CD4-positive, alpha-beta T cell treated with Interleukin-17A for 4 hours (primary cell): ENCODE measurements around the gene HNRNPA2B1.
"Not testable (repeated sequence)": the region's sequence is repeated elsewhere in the genome, so short reads cannot be mapped to it uniquely, and the experiment has no call there.

Experiments
- DNase-seq: peaks from one replicate; pipeline ENCODE4 v3.0.0-alpha.2; 2020; ENCODE audit warnings: mixed read lengths

Gene HNRNPA2B1

DNA sequence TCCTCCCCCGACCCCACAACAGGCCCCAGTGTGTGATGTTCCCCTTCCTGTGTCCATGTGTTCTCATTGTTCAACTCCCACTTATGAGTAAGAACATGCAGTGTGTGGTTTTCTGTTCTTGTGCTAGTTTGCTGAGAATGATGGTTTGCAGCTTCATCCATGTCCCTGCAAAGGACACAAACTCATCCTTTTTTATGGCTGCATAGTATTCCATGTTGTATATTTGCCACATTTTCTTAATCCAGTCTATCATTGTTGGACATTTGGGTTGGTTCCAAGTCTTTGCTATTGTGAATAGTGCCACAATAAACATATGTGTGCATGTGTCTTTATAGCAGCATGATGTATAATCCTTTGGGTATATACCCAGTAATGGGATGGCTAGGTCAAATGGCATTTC lies 36.7 kb downstream of the HNRNPA2B1 start:
- not testable (repeated sequence) for DNase-seq

GRCh38 chr7:26162431-26162830 lies 38.1 kb downstream of the HNRNPA2B1 start:
- no peak for DNase-seq

- DNase-seq: no peak
These were observed 39.6 kb downstream of the HNRNPA2B1 start for GRCh38 chr7:26160896-26161295.

DNA sequence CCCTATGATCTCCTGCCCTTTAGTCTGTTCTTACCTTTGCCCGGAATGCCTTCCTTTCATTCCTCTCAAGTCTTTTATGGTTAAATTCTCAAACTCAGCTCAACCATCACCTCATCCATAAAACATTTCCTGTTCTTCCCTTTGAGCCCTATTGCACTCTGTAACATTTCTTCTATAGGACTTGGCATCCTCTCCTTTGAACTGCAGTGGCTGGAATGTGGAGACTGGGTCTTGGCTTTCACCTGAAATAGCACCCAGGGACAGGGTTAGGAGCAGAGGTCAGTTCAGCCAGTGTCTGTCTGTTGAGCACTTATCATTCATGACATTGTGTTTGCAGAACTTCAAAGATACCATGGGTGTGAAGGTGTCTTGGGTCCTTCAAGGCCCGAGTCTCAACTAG lies 41.3 kb downstream of the HNRNPA2B1 start:
- no peak for DNase-seq

- DNase-seq: no peak
These were observed 42.9 kb downstream of the HNRNPA2B1 start for GRCh38 chr7:26157520-26158105.

GRCh38 chr7:26156451-26157420 lies 43.8 kb downstream of the HNRNPA2B1 start:
- DNase-seq: peak; percentile 48

- DNase-seq: no peak
These were observed 44.8 kb downstream of the HNRNPA2B1 start for GRCh38 chr7:26155531-26156375.

DNA sequence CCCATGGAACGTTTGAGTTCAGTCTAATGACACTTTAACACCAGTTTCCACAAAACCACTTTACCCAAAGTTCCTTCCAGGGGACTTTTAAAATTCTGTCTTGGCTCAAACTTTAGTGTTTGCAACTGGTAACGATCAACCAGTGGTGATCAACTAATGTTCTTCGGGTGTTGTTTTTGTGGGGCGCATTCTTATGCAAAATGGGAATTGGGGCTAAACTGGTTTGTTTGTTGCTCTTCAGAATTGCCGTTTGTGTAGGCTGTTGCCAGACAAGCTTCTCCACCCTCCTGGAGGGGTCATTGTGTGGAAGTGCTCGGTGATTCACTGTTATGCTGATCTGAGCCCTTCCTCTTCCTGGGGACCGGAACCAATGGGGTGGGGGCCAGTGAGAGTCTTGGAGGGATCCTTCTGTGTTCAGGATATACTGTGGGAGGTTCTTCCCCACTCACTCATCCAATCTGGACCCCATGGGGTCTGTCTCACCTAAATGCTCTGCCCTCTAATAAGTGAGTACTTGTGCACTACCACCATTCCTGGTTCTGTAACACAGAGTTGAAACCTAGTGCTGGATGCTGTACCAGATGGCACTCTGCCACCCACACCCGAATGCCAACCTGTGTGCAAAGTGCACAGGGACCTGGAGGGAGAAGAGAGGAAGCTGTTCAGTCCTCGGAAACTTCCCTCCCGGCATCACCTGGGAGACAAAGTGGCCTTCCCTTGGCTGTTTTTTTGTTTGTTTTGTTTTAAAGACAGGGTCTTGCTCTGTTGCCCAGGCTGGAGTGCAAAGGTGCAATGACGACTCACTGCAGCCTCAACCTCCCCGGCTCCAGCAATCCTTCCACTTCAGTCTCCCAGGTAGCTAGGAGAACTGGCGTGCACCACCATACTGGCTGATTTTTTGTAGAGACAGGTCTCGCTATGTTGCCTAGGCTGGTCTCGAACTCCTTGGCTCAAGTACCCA lies 46.4 kb downstream of the HNRNPA2B1 start:
- peak; percentile 43 for DNase-seq

GRCh38 chr7:26153241-26153822 lies 47.2 kb downstream of the HNRNPA2B1 start:
- peak; percentile 12 for DNase-seq

DNA sequence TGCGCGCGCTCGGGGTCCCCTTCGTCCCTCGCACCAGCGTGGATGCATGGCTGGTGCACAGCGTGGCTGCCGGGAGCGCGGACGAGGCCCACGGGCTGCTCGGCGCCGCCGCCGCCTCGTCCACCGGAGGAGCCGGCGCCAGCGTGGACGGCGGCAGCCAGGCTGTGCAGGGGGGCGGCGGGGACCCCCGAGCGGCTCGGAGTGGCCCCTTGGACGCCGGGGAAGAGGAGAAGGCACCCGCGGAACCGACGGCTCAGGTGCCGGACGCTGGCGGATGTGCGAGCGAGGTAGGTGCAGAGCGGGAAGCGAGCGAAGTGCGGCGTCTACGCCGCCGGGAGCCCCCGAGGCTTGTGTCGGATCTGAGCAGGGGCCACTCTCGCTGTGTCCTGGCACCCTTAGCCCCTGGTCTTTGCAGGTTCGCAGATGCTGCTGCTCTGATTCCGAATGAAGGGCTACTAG lies 47.7 kb downstream of the HNRNPA2B1 start:
- DNase-seq: peak; percentile 62

- peak; percentile 91 for DNase-seq
These were observed 48.4 kb downstream of the HNRNPA2B1 start, which contains the start of gene NFE2L3 for GRCh38 chr7:26151953-26152781. NFE2L3 (plus strand) TSS chr7:26152198; CDS start chr7:26152499, 301 bp downstream.

DNA sequence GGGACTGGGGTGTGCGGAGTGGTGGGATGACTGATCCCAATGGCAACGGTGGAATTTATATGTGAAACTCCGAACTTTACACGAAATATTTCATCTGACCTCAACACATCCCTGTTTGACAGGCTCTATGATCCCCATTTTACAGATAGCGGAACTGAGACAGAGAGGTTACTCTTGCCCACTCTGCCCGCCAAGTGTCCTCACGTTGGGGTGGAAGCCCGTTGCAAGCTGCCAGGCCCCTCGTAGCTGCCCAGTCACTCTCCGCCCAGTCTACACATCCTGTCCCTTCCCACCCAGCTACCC lies 48.9 kb downstream of the HNRNPA2B1 start:
- no peak for DNase-seq

DNA sequence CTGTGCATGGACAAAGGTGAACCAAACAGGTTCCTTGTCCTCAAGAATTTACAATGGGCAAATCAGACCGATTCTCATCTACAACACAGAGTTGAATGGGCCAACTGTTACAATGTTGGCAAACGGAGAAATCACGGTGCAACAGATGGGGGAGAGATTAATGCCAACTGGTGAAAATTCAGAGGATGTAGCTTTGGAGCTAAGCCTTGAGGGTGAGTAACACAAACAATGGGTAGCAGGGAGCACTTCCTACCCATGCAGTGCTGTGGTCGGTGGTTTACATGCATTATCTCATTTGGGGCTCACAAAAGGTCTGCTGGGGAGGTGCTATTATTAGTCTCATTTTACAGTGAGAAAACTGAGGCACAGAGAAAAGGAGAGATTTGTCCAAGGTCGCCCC lies 49.5 kb downstream of the HNRNPA2B1 start:
- peak; percentile 17 for DNase-seq

- DNase-seq: no peak
These were observed 51.1 kb downstream of the HNRNPA2B1 start for GRCh38 chr7:26149391-26149977.

DNA sequence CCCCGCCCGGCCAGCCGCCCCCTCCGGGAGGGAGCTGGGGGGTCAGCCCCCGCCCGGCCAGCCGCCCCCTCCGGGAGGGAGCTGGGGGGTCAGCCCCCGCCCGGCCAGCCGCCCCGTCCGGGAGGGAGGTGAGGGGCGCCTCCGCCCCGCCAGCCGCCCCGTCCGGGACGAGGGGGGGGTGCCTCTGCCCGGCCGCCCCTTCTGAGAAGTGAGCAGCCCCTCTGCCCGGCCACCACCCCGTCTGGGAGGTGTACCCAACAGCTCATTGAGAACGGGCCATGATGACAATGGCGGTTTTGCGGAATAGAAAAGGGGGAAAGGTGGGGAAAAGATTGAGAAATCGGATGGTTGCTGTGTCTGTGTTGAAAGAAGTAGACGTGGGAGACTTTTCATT lies 52.2 kb downstream of the HNRNPA2B1 start:
- not testable (repeated sequence) for DNase-seq

DNA sequence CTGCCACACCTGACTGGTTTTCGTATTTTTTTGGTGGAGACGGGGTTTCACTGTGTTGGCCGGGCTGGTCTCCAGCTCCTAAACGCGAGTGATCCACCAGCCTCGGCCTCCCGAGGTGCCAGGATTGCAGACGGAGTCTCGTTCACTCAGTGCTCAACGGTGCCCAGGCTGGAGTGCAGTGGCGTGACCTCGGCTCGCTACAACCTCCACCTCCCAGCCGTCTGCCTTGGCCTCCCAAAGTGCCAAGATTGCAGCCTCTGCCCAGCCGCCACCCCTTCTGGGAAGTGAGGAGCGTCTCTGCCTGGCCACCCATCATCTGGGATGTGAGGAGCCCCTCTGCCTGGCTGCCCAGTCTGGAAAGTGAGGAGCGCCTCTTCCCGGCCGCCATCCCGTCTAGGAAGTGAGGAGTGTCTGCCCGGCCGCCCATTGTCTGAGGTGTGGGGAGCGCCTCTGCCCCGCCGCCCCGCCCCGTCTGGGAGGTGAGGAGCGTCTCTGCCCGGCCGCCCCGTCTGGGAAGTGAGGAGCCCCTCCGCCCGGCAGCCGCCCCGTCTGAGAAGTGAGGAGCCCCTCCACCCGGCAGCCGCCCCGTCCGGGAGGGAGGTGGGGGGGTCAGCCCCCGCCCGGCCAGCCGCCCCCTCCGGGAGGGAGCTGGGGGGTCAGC lies 52.8 kb downstream of the HNRNPA2B1 start:
- not testable (repeated sequence) for DNase-seq

DNA sequence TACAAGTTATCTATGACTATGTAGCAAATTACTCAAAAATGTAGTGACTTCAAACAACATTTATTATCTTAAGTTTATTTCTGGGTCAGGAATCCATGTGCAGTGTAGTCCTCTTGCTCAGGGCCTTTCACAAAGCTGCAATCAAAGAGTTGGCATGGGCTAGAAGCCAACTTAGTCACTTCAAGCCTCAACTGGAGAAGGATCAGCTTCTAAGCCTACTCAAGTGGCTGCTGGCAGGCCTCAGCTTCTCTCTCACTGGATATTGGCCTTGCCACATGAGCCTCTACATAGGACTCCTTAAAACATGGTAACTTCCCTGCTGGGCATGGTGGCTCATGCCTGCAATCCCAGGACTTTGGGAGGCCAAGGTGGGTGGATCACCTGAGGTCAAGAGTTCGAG lies 53.5 kb downstream of the HNRNPA2B1 start:
- DNase-seq: no peak

GRCh38 chr7:26145238-26145637 lies 55.3 kb downstream of the HNRNPA2B1 start:
- no peak for DNase-seq
